Gastrocnemius medialis (tissue), 4 donors: Measurements from ENCODE around the gene TMEM37. TPM values are rescaled to one million over a fixed set of nuclear protein-coding genes. Genes with fewer than 3 reads are reported as not detected.

Experiments used
- ATAC-seq, 2 donors: fragments of 150-250 bp; one replicate each; pipeline ENCODE4 v1.9.1; 2016
- DNase-seq, 2 donors: peaks; one replicate each; pipeline ENCODE4 v3.0.0-alpha.2; 2019
- H3K27ac ChIP-seq, 4 donors: fragments of 200-600 bp; sonication (generic); 1 replicate in 1 of 4; 2 replicates in 3 of 4; pipeline ENCODE4 v1.5.1; 2016 to 2018; ENCODE audit warnings: mild to moderate bottlenecking in 2 of 4, moderate library complexity in 1 of 4
- H3K27me3 ChIP-seq, 3 donors: fragments of 200-600 bp; sonication (generic) in 2 of 3; 1 replicate in 1 of 3; 2 replicates in 2 of 3; pipeline versions ENCODE4 v1.5.1 to v1.6.0; 2016 to 2019; ENCODE audit warnings: mild to moderate bottlenecking in 1 of 3, moderate library complexity in 1 of 3
- H3K36me3 ChIP-seq, 2 donors: fragments of 200-600 bp; sonication (generic) in 1 of 2; one replicate each; pipeline ENCODE4 v1.5.1; 2017 to 2018
- H3K4me1 ChIP-seq, 2 donors: fragments of 200-600 bp; sonication (generic) in 1 of 2; one replicate each; pipeline ENCODE4 v1.5.1; 2016 to 2017; ENCODE audit warnings: mild to moderate bottlenecking in 2 of 2
- H3K4me3 ChIP-seq, 4 donors: fragments of 200-600 bp; sonication (generic) in 3 of 4; 1 replicate in 1 of 4; 2 replicates in 3 of 4; pipeline ENCODE4 v1.5.1; 2016 to 2019; ENCODE audit warnings: mild to moderate bottlenecking in 2 of 4
- H3K9me3 ChIP-seq, 3 donors: fragments of 200-600 bp; sonication (generic) in 2 of 3; 1 replicate in 1 of 3; 2 replicates in 2 of 3; pipeline ENCODE4 v1.5.1; 2016 to 2019
- POLR2A ChIP-seq, 2 donors: fragments of 450-650 bp; IDR thresholded peaks; one replicate each; pipeline ENCODE4 v1.6.1; 2017; ENCODE audit warnings: antibody characterized with exemption in 2 of 2, mild to moderate bottlenecking in 2 of 2, moderate library complexity in 2 of 2
- in situ Hi-C, 4 donors: fragments of 200-750 bp; cut with MboI; loops; one replicate each; pipeline versions ENCODE4 v1.15.0 to v1.8.0; 2017; ENCODE audit warnings: low sequenced_read_pairs in 4 of 4
- intact Hi-C: fragments of 100-400 bp; cut with DNase I; formaldehyde crosslinking; loops from one replicate; pipeline ENCODE4 v1.15.1; 2023; ENCODE audit warnings: low total_unique reads
- total RNA-seq, 4 donors: library from RNA; depleted of rRNA; stranded (reverse); fragments of >200 nt; gene quantifications; one replicate each; pipeline versions ENCODE4 v1.1.0 to v1.2.3, GENCODE V29; 2016
- TF ChIP-seq, protein P1 (sequence below), 5 experiments: fragments of 450-650 bp in 3 of 5; fragments of 200-600 bp in 2 of 5; sonication (generic) in 2 of 5; IDR thresholded peaks in 4 of 5; conservative IDR thresholded peaks in 1 of 5; 1 replicate in 4 of 5; 2 replicates in 1 of 5; pipeline ENCODE4 v1.5.1; 2016 to 2019; ENCODE audit warnings: antibody characterized with exemption in 5 of 5, mild to moderate bottlenecking in 3 of 5, moderate library complexity in 3 of 5

TMEM37 gene
- total RNA-seq, 4 donors from 2014 or later: 0.49 to 2.7 (median 0.64) TPM

DNA sequence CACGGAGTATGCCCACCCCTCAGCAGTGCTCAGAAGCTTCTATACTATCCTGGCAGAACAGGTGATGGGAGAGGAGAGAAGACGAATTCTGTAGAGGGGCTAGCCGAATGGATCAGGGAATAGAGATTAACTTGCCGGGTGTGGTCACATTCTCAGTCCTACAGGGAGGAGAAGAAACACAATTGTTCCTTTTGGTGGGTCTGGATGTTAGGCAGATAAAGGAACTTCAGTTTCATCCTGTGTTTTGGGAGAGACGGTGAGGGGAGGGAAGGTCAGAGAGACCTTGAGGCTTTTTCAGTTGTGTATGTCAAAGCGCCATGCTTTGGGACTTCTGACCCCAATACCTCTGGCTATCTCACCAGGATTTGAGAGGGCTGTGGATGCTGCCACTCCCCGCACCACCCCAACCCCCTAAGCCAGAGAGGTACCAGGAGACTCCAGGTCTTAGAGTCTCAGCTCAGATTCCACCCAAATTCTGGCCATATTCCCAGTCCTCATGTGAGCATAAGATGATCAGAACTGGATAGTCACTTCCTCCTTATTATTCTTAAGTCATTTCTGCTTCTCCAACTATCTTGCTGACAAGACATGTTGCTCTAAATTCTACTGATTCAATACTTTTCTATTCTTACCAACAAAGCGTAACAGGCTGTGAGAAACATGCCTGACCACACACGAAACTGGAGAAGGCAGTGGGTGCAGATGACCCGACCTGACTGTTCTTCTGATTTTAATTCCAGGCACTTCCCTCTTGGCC lies 2.3 kb upstream of the TMEM37 start:
- no peaks in the 10 kb centered on the region for H3K9me3 ChIP-seq
- H3K27me3 ChIP-seq: no peaks in the 10 kb centered on the region
- H3K27ac ChIP-seq: no peak overlapping the region
- in situ Hi-C loops (no loop called here), intact Hi-C loops (no loop called here)
- no peak for DNase-seq
- H3K4me1 ChIP-seq: peaks cover 6 to 7% of the 10 kb centered on the region in 2 donors
- TF ChIP-seq POLR2A (IDR thresholded peaks at IDR 0.05): no peak
- TF ChIP-seq, protein P1, sequence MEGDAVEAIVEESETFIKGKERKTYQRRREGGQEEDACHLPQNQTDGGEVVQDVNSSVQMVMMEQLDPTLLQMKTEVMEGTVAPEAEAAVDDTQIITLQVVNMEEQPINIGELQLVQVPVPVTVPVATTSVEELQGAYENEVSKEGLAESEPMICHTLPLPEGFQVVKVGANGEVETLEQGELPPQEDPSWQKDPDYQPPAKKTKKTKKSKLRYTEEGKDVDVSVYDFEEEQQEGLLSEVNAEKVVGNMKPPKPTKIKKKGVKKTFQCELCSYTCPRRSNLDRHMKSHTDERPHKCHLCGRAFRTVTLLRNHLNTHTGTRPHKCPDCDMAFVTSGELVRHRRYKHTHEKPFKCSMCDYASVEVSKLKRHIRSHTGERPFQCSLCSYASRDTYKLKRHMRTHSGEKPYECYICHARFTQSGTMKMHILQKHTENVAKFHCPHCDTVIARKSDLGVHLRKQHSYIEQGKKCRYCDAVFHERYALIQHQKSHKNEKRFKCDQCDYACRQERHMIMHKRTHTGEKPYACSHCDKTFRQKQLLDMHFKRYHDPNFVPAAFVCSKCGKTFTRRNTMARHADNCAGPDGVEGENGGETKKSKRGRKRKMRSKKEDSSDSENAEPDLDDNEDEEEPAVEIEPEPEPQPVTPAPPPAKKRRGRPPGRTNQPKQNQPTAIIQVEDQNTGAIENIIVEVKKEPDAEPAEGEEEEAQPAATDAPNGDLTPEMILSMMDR (IDR thresholded peaks at IDR 0.05 in 4 of 5, conservative IDR thresholded peaks at IDR 0.05 in 1 of 5): no peak
- H3K36me3 ChIP-seq: no peaks in the 10 kb centered on the region
- no peak overlapping the region for H3K4me3 ChIP-seq
- ATAC-seq: peak in 1 of 2 donors; percentile 19

DNA sequence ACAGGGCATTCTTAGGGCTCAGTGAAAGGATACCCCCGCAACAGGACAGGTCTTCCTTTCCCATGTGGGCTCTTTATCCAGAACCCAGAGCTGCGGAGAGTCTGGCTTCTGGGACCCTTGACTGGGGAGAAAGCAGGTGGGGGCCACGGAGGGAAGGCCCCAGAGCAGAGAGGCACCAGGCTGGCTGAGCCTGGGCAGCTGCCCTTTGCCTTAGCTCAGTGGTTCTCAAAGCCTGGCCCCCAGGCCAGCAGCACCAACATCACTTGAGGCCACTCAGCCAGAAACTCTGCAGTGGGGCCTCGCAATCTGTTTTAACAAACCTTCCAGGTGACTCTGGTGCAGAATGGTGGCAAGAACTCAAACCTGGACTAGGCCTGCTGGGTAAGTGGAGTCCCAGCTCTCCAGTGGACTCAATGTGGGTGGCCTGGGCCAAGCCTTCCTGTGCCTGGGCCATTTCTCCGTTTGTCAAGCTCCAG lies 1.6 kb upstream of the TMEM37 start:
- Histone ChIP-seq H3K27ac (no peak overlapping the region), H3K27me3 (no peaks in the 10 kb centered on the region), H3K4me3 (no peak overlapping the region), H3K36me3 (no peaks in the 10 kb centered on the region), H3K9me3 (no peaks in the 10 kb centered on the region), H3K4me1 (peaks cover 6 to 7% of the 10 kb centered on the region in 2 donors)
- DNase-seq: no peak
- intact Hi-C loops (no loop called here), in situ Hi-C loops (no loop called here)
- no peak for ATAC-seq
- no peak for TF ChIP-seq POLR2A (IDR thresholded peaks at IDR 0.05)
- TF ChIP-seq, protein P1 (IDR thresholded peaks at IDR 0.05 in 4 of 5, conservative IDR thresholded peaks at IDR 0.05 in 1 of 5): no peak

DNA sequence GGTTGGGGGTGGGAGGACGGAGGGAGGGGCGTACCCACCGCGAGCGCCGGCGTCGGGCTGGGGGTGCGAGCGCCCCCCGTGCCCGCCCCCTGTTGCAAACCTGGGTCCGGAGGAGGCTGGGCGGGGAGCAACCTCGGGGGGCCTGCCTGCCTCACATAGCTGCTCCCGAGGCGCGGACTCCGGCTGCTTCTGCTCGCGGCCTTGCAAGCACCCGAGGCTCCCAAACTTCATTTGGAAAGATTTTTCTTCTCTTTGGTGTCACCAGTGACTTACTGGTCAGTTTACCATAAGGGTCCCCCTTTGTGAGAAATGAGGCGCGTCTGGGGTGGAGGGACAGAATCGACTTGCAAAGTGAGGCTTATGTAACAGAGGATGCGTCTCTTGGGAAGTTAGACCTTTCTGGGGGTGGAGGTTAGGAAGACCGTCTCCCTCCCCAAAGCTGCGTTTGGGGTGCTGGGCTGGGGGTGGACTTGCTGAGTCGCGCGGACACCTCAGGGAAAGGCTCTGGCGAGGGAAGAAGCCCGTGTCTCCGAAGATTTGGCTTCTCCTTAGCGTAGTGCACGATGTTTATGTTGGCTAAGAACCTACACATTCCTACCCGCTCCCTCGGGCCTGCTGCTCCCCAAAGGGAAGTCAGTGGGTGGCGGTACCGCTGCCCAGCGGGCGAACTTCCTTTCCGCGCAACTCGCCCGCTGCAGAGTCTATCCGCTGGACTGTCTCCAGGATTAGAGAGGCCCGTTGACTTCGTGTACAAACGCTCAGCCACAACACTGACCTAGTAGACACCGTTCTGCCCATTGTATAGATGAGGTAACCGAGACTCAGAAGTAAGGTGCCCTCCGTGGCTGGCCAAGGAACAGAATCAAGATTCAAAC lies 559 bp downstream of the TMEM37 start:
- DNase-seq (no peak), ATAC-seq (peak in 1 of 2 donors; percentile 6)
- Histone ChIP-seq H3K4me3 (peak overlapping the region; percentile 48 to 64 (median 52)), H3K9me3 (no peaks in the 10 kb centered on the region), H3K27ac (no peak overlapping the region), H3K4me1 (peaks cover 6 to 7% of the 10 kb centered on the region in 2 donors), H3K27me3 (no peaks in the 10 kb centered on the region), H3K36me3 (no peaks in the 10 kb centered on the region)
- intact Hi-C loops: no loop called here
- in situ Hi-C loops: no loop called here
- TF ChIP-seq POLR2A (IDR thresholded peaks at IDR 0.05): no peak
- TF ChIP-seq, protein P1 (IDR thresholded peaks at IDR 0.05 in 4 of 5, conservative IDR thresholded peaks at IDR 0.05 in 1 of 5): no peak

DNA sequence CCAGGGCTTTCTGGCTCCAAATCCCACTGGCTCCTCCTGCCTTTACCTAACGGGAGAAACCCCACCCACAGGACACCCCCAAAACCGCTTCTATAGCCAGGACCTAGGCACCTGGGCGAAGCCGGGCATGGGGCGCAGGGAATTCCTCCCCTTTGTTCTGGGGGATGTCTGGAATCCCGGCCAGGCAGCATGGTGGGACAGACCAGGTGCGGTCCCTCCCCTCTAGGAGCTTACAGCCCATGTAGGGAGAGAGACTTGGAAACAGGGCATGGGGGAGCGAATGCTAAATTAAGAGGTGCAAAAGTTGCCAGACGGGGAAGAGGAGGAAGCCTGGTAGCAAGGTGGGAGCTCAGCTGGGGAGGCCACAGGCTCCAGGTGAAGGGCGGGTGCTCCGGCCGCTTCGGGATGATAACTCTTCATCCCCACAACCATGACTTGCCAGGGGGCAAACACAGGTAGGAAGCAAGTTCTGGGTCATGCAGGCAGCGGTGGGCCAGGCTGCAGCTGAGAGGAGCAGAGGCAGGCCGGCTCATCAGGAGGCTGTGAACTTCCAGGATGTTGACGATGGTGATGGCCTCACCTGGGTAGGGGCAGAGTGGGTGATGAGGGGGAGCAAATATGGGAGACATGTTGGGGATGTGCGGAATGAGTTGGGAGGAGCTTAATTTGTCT lies 1.3 kb downstream of the TMEM37 start:
- H3K36me3 ChIP-seq: no peaks in the 10 kb centered on the region
- ATAC-seq (no peak), DNase-seq (no peak)
- H3K4me3 ChIP-seq: no peak overlapping the region
- peaks cover 6 to 7% of the 10 kb centered on the region in 2 donors for H3K4me1 ChIP-seq
- no peak overlapping the region for H3K27ac ChIP-seq
- in situ Hi-C loops: no loop called here
- no peaks in the 10 kb centered on the region for H3K27me3 ChIP-seq
- intact Hi-C loops: no loop called here
- no peak for TF ChIP-seq POLR2A (IDR thresholded peaks at IDR 0.05)
- TF ChIP-seq, protein P1 (IDR thresholded peaks at IDR 0.05 in 4 of 5, conservative IDR thresholded peaks at IDR 0.05 in 1 of 5): no peak
- no peaks in the 10 kb centered on the region for H3K9me3 ChIP-seq
